Sciatic nerve (tissue), 2 donors: ENCODE data around the gene ATG9B. TPM values are rescaled to one million over a fixed set of nuclear protein-coding genes. Genes with fewer than 3 reads are reported as not detected.

Experiments
- ATAC-seq: fragments of 200-7000 bp; cut with Tn5 transposase; one replicate; pipeline ENCODE4 v1.9.1; 2020; ENCODE audit warnings: mild to moderate bottlenecking, moderate library complexity
- DNase-seq: peaks from one replicate; pipeline ENCODE4 v3.0.0-alpha.2; 2020; ENCODE audit warnings: low spot score
- intact Hi-C: fragments of 100-400 bp; cut with DNase I; formaldehyde crosslinking; loops from one replicate; pipeline ENCODE4 v1.14.2; 2022
- total RNA-seq: library from RNA; stranded (reverse); fragmentation: NEBNext Ultra II Directional; extraction: Animal tissue kit (Norgen Biotek cat#: 25700); gene quantifications from one replicate; pipeline ENCODE4 v1.2.1, GENCODE V29; 2021
- donor health status: DM: no; HTN: no; CAD: no.
- donor health status: DM: no; HTN: no; CAD: no.

The ATG9B gene
- total RNA-seq, 1 donor from 2014 or later = 0.67 TPM

- intact Hi-C loops = no loop called here
- ATAC-seq (no peak), DNase-seq (no peak)
These were observed 14.8 kb downstream of the ATG9B start for GRCh38 chr7:151009327-151010036.

DNA sequence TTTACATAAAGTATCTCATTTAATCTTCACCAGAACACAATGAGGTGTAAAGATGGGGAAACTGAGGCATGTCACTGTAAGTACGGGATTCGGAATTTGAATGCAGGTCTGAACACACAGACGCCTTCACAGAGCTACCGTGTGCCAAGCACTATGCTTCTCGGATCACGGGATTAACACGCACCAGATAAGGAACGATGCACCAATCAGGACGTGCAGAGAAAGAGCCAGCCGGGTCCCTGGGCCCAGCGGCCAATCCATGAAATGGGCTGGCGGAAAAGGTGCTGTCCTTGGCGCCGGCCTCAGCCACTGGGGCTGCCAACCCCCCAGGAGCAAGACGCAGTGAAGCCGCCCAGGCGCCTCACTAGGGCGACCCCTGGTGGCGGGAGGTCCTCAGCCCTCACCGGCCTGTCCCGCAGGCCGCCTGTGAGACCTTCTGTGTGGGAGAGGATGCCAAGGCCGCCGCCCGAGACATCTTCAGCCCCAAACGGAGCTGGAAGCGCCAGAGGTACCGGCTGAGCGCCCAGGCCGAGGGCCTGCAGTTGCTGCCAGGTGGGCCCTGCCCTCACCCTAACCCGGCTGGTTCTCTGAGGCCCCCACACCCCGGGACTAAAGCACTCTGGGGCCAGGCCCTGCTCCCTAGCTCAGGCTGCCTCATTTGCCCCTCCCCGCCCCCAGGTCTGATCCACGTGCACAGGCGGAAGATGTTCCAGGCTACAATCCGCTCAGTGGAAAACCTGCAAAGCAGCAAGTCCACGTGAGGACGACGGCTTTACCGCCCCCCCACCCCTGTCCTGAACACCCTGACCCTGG, 15.6 kb downstream of the ATG9B start:
- intact Hi-C loops = no loop called here
- peak; percentile 77 for DNase-seq
- ATAC-seq = peak; percentile 72

GRCh38 chr7:151008143-151008510, 16.2 kb downstream of the ATG9B start:
- intact Hi-C loops = no loop called here
- ATAC-seq (peak; percentile 18), DNase-seq (no peak)

DNA sequence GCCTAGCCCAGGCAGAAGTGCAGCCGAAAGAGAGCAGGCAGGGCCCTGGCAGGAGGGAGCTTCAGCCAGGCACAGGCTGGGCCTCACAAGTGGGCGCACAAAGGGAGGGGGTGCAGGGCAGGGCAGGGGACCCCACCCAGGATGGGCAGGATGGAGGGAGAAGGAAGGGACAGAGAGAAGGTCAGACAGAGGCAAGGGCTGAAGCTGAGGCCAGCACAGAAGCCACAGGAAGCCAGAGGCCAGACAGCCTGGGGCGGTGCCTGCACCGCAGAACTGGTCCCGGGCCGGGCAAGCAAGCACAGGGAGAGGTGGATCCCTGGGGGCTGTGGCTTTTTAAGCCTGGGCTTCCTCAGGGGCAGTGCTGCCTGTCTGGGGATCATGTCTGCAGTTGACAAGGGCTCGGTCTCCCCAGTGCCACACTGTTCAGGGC, 16.8 kb downstream of the ATG9B start:
- ATAC-seq (peak; percentile 8), DNase-seq (no peak)
- intact Hi-C loops = no loop called here

- intact Hi-C loops = no loop called here
- no peak for DNase-seq
These were observed 17.5 kb downstream of the ATG9B start for GRCh38 chr7:151006590-151007300.

GRCh38 chr7:151005566-151005965, 18.7 kb downstream of the ATG9B start:
- intact Hi-C loops = no loop called here
- ATAC-seq (no peak), DNase-seq (no peak)

More at GRCh38 chr7:151006590-151007300, 17.5 kb downstream of the ATG9B start:
- ATAC-seq = no peak

- DNase-seq (no peak), ATAC-seq (no peak)
- intact Hi-C loops = no loop called here
These were observed 20.7 kb downstream of the ATG9B start for GRCh38 chr7:151003572-151003971.

- ATAC-seq = no peak
- intact Hi-C loops = no loop called here
- no peak for DNase-seq
These were observed 22.7 kb downstream of the ATG9B start for GRCh38 chr7:151001546-151001945.

DNA sequence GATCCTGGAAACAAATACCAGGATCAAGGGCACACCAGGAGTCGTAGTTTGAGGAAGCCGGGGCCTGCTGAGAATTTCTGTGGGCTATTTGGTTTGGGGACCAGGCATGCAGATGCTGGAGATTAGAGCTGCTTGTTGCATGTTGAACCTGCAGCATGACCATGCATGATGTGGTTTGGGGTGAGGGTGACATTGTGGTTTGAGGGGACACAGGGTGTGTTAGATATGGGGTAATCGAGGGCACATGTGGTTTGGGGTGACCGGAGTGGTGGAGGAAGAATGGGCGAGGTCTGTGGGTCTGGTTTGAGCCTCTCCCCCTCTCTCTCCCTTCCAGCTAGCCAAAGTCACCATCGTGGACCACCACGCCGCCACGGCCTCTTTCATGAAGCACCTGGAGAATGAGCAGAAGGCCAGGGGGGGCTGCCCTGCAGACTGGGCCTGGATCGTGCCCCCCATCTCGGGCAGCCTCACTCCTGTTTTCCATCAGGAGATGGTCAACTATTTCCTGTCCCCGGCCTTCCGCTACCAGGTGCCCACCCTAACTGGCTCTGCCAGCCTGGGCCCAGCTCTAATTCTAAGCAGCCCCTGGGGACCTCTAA, 23.3 kb downstream of the ATG9B start:
- DNase-seq (no peak), ATAC-seq (no peak)
- intact Hi-C loops = no loop called here

DNA sequence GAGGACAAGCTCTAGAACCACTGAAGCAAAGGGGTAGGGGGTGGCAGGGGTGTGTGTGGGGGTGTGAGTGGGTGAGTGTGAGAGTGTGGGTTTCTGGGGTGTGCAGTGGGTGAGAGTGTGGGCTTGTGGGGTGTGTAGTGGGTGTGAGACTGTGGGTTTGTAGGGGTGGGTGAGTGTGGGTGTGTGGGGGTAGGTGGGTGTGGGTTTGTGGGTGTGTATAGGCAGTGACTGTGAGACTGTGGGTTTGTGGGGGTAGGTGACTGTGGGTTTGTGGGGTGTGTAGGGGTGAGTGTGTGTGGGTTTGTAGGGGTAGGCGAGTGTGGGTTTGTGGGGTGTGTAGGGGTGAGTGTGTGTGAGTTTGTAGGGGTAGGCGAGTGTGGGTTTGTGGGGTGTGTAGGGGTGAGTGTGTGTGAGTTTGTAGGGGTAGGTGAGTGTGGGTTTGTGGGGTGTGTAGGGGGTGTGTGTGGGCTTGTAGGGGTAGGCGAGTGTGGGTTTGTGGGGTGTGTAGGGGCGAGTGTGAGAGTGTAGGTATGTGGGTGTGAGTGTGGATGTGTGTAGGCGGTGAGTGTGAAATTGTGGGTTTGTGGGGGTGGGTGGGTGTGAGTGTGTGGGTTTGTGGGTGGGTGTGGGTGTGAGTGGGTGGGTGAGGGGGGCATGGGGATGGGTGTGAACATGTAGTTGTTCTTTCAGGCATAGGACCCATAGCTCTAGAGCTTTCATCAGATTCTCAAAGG, 24.6 kb downstream of the ATG9B start:
- DNase-seq = no peak
- no peak for ATAC-seq
- intact Hi-C loops = no loop called here

DNA sequence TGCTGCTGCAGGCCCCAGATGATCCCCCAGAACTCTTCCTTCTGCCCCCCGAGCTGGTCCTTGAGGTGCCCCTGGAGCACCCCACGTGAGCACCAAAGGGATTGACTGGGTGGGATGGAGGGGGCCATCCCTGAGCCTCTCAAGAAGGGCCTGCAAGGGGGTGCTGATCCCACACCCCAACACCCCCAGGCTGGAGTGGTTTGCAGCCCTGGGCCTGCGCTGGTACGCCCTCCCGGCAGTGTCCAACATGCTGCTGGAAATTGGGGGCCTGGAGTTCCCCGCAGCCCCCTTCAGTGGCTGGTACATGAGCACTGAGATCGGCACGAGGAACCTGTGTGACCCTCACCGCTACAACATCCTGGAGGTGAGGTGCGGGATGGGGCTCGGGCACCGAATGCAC, 25.3 kb downstream of the ATG9B start:
- DNase-seq (no peak), ATAC-seq (no peak)
- intact Hi-C loops = no loop called here

- ATAC-seq (no peak), DNase-seq (no peak)
- intact Hi-C loops = no loop called here
These were observed 26.0 kb downstream of the ATG9B start for GRCh38 chr7:150998341-150998740.

DNA sequence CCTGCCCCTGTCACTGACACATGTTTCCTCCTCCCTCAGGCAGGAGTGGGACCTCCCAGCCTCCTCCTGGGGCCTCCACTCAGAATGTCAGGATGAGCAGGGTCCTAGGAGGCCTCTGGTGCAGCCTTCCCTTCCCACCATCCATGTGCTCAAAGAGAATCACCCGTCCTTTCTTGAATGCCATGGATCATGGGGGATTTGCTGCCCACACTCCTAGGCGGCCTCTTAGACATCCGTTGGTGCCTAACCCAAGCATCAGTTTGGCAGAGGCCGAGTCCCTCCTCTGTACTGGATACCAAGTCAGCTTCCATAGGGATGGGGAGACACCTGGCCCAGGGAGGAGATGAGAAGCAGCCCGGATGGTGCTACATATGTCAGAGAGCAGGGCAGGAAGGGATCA, 26.5 kb downstream of the ATG9B start:
- intact Hi-C loops = no loop called here
- no peak for ATAC-seq
- no peak for DNase-seq

GRCh38 chr7:150997075-150997511, 27.2 kb downstream of the ATG9B start:
- ATAC-seq (no peak), DNase-seq (no peak)
- intact Hi-C loops = no loop called here

DNA sequence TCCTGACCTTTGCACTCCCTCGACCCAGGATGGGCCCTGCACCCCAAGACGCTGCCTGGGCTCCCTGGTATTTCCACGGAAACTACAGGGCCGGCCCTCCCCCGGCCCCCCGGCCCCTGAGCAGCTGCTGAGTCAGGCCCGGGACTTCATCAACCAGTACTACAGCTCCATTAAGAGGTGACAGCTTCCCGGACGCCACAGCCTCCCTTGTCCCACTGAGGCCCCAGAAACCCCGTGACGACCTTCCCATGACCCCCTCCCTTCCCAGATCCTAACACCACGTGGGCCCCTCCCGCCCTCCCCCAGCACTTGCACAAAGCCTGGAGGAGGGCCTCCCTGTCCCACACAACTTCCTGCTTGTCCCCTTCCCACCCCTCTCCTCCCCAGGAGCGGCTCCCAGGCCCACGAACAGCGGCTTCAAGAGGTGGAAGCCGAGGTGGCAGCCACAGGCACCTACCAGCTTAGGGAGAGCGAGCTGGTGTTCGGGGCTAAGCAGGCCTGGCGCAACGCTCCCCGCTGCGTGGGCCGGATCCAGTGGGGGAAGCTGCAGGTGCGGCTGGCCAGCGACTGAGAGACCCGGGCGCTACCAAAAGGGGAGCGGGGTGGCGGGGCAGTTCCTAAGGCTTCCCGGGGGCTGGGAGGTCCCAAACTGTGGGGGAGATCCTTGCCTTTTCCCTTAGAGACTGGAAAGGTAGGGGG, 27.8 kb downstream of the ATG9B start:
- intact Hi-C loops = no loop called here
- DNase-seq (no peak), ATAC-seq (no peak)

DNA sequence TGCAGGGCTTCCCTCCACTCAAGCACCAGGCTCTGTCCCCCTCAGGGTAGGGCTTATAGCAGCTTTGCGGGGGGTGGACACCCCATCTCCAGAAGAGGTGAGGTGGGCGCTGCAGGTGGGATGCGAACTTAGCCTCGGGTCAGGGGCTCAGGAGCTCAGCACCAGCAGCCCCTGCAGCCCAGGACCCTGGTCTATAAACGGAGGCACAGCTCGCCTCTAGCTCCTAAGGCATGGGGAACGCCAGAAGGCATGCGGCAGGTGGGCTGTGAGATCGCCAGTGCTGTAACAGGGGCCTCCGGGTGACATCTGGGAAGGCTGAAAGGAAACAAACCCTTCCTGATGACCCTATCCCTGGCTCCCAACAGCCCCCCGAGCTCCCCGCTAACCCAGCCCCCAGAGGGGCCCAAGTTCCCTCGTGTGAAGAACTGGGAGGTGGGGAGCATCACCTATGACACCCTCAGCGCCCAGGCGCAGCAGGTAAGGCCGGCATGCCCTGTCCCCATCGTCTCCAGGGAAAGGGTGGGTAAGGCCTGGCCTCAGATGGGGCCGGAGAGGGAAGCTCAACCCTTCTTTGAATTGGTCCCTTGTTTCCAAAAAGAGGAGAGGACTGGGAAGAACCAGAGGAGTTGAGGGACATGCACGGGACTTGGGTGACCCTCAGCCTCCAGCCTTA, 29.3 kb downstream of the ATG9B start:
- ATAC-seq = no peak
- intact Hi-C loops = no loop called here
- DNase-seq = no peak

DNA sequence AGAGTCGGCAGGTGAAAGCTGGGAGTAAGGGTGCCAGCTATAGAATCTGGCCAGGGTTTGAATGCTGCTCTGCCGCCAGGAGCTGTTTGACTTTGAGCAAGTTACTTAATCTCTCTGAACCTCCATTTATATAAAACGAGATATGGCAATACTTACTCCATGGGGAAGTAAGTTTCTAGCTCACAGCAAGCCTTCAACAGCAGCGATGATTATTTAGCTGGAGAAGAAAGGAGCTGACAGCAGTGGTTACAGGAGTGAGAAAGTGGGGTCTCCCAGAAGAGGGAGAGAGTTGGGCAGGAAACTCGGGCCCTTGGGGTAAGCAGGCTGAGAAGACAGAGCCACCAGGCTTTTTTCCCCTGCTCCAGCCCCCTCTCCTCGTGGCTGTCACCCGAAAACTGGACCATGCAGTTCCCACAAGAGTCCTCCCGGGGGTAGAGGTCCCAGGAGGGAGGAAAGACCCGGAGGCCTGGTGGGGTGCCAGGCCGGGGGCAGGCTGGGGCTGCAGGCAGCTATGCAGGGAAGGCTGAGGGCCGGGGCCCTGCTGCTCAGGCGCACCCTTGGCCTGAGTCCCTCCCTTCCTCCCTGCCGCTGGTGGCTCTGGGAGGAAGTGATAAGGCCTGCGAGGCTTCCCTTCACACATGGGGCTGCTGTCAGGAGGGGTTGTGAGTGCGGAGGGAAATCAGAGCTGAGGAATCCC, 30.0 kb downstream of the ATG9B start:
- intact Hi-C loops = no loop called here
- ATAC-seq (peak; percentile 54), DNase-seq (no peak)
